NCI-H2196 treated with DMSO at 0.1 percent for 48 hours (cell line): ENCODE measurements around the gene KATNB1.
A peak's percentile ranks its signal among the peaks of the same experiment; 100 is the strongest.
"Not testable (repeated sequence)": the region's sequence is repeated elsewhere in the genome, so short reads cannot be mapped to it uniquely, and the experiment has no call there.

Experiments
- DNase-seq: peaks from one replicate; lab custom pipeline; 2025; ENCODE audit not compliant: unreplicated experiment; lab: John Stamatoyannopoulos, UW

KATNB1 gene

GRCh38 chr16:57788252-57788841, 52.8 kb downstream of the KATNB1 start:
- no peak for DNase-seq

DNA sequence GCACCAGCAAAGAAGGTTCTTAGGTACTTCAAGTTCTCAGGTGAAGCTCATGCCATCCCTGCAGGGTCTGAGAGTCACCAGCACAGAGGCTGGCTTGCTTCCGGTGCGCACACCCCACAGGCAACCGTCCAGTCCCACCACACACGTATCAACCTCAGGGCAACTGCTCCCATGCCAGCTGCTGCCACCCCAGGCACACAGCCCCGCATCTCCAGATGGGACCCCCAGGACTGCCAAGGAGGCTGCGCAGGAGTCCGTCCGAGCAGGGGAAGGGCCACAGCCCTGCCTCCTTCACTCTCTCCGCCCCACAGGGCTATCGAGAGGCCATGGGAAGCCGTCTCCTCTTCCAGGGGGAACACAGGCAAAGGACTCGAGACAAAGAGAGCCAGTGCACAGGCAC, 53.4 kb downstream of the KATNB1 start:
- DNase-seq: no peak

DNA sequence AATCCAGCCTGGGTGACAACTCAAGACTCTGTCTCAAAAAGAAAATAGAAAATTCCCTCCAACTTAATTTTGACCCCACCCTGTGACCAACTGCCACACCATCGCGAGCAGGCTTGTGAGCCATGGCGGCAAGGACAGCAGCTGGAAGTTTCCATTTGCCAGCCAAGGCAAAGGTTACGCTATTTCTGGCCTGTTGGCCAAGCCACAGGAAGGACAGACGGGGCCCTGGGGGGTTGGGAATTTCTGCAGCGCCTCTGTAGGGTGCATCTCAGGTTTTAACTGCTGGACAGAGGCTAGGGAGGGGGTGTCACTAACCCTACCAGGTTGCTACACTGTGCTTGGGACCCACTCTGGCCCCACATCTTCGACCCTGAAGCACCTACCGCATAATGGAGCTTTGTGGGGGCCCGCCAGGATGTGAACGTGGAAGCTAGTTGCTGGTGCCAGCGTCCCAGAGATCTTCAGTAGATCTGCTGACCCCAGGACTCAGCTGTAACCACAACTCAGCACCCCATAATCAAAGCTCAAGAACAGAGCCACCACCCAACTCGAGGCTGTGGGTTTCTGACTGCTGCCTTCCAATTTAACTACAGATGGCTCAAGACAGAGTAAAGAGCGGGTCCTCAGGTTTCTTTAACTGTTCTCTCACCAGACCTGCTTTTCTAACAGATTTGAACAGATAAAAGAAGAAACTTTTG, 55.8 kb downstream of the KATNB1 start:
- no peak for DNase-seq

GRCh38 chr16:57791893-57792461, 56.4 kb downstream of the KATNB1 start:
- DNase-seq: no peak

DNA sequence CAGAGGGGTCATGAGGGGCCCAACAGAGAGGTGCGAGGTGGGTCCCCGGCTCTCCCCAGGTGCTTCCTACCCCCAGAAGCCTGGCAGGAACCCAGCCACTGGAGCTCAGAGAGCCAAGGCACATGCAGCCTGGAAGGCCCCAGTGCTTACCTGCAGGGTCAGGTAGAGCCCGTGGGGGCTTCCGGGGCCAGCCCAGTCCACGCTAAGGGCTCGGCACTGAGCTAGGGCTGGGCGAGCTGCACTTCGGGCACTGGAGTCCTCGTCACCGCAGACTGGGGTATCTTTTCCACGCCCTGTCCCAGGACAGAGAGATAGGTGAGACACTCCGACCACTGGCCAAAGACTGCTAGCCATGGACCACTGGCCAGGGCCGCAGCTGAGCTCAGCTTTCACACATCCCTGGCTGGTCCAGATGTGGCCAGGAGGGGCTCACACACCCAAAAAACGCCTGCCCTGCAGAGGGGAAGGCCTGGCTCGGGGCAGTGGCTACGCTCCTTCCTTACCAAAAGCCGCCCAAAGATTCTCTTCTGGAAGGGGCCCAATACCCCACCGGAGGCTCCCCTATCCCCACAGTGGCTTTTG, 59.4 kb downstream of the KATNB1 start:
- no peak for DNase-seq

DNA sequence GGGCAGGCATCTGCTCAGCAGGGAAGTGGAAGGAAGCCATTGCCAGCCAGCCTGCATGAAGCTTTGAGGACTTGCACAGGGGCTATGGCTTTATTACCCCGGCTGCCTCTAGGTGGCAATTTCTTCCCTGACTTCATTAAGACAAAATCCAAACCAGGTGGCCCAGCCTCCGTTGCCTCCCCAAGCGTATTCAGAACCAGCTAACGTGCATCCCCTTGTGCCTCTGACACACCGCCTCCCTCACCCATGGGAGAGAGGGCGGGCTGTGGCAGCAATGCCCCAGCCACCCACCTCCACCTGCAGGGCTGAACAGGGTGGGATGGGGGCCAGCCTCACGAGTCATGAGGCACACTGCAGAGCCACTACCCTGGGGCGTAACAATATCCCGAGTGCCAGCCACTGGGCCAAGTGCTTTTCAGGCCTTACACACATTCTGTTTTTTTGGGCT, 59.9 kb downstream of the KATNB1 start:
- DNase-seq: peak; percentile 20

GRCh38 chr16:57796014-57796413, 60.4 kb downstream of the KATNB1 start:
- not testable (repeated sequence) for DNase-seq

GRCh38 chr16:57797216-57797525, 61.6 kb downstream of the KATNB1 start:
- DNase-seq: no peak

GRCh38 chr16:57797526-57798266, 62.1 kb downstream of the KATNB1 start:
- peak; percentile 16 for DNase-seq

DNA sequence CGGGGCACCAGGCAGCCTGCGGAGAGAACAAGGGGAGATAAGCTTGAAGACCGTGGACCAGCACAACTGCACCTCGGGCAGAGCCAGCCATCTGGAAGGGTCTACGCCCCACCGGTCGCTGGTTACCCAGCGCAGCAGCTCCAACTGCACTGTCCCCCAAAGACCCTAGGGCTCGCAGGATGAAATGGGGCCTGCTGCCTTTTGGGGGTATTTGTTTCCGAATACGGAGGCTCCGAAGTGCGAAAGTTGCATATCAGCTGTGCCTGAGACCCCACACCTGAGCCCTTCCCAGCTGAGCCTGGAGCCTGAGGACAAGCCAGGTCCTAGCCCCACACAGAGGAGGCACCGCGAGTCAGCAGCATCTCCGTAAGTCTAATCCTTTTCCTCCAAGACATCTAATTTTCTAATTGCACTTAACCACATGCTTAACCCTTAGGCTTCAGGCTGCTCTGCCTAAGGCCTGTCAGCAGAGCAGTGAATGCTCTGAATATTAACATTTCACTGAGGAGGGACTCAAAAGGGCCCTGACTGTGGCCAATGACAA, 62.8 kb downstream of the KATNB1 start:
- DNase-seq: no peak

GRCh38 chr16:57798953-57799599, 63.5 kb downstream of the KATNB1 start:
- peak; percentile 15 for DNase-seq

GRCh38 chr16:57799600-57800199, 64.1 kb downstream of the KATNB1 start:
- no peak for DNase-seq

GRCh38 chr16:57800200-57801097, 64.9 kb downstream of the KATNB1 start:
- no peak for DNase-seq

DNA sequence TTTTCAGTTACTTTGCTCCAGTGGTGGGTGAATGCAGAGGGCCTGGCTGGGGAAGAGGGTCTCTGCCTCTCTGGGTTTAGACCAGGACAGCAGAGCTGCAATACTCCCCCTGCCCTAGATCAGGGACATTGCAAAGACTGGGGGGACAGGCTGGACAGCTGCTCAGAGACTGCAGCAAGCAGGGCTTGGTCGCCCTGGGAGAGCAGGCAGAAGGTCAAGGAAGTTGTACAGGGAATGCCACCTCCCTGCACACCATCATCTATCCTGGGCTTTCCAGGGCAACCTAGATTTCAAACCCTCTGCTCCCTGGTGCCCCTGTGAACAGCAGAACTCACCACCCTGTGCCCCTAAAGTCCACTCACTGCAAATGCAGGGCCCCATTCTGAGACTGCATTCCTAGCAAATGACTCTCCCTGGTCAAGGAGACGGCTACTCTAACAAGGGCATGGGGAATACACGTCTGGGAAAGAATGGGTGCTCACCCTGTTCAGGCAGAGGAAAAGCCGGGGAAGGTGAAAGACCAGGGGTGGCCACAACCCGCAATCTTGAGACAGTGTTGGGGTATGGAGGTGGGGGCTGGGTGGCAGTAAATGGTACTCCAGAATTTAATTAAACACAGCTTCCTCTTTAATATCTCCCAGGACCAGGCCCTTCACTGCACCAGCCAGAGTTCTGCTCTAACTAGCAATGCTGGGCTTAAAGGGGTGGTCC, 65.7 kb downstream of the KATNB1 start:
- DNase-seq: no peak

DNA sequence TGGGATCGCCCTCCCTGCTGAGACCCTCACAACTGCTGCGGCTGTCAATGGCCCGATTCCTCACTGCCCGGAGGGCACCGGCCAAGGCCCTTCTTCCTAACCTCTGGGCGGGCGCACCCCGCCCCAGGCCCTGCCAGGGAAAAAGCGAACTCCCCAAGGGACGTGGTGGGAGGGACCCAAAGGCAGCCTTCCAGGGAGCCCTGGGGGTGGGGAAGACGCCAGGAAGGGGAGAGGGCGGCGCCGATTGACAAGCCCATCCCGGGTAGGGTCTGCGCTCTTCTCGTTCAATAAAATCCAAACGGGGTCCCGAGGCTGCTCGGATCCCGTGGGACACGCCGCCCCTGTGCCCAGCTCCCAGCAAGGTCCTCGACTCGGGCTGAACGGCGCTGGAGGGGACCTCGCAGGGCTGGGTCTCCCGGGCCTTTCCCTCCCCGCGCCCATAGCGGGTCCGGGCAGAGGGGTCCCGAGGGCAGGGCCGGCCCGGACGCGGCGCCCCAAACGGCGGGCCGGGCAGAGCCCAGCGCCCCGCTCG, 66.3 kb downstream of the KATNB1 start:
- DNase-seq: no peak

DNA sequence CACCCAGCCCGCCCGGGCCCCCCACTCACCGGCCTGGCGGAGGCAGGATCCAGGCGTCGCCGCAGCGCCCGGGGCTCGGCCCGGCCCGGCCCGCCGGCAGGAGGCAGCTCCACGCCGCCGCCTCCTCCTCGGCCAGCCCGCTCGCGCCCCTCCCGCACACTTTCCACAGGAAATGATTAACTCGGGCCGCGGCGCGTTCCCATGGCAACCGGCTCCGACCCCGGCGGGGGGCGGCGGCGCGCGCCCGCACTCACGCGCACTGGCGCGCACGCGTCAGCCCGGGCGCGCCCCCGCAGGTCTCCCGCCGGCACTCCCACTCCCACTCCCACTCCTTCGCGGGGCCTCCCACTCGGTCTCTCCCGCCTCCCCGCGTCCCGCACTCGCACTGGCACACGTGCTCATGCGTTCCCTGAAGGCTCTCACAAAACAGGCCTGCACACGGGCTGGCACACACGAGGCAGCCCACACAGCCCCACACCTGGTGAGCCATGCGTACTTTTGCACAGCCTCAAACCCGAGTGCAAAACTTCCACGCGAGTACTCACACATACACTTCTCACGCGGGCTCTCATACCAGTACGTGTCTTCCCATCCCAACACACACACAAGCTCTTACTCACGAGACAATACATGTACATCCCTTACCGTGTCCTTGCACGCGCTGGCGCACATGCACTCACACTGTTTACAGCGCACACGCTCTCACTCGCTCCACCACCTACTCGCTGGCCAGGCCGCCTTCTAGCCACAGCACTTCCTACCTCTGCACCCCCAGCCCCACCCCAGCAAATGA, 67.0 kb downstream of the KATNB1 start, which contains the start of gene KIFC3:
Gene KIFC3, minus strand, starts transcription at position 151 of the 793 bp plus-strand sequence. CDS start 4,248 bp downstream, outside the sequence.
- DNase-seq: no peak

GRCh38 chr16:57803134-57803990, 67.8 kb downstream of the KATNB1 start:
- no peak for DNase-seq
